Ovary (tissue), 9 donors: ENCODE measurements around the gene ENTPD1. TPM values are rescaled to one million over a fixed set of nuclear protein-coding genes. Genes with fewer than 3 reads are reported as not detected.
"Not testable (repeated sequence)": the region's sequence is repeated elsewhere in the genome, so short reads cannot be mapped to it uniquely, and the experiment has no call there.

ENCODE experiments used
- DNase-seq, 5 donors: peaks; one replicate each; pipeline ENCODE4 v3.0.0-alpha.2; 2019 to 2020
- H3K27ac ChIP-seq, 2 donors: fragments of 200-600 bp; one replicate each; pipeline versions ENCODE4 v1.5.1 to v1.8.0; 2019 to 2022
- H3K27me3 ChIP-seq: fragments of 200-600 bp; one replicate; pipeline ENCODE4 v1.8.0; 2022
- H3K36me3 ChIP-seq: fragments of 200-600 bp; sonication (generic); one replicate; pipeline ENCODE4 v1.5.1; 2019
- H3K4me1 ChIP-seq: one replicate; pipeline ENCODE4 v1.8.1; 2013; ENCODE audit warnings: mild to moderate bottlenecking, moderate library complexity; ENCODE audit not compliant: insufficient read depth
- H3K4me3 ChIP-seq: fragments of 200-600 bp; sonication (generic); one replicate; pipeline ENCODE4 v1.5.1; 2017
- H3K9me3 ChIP-seq, 2 donors: fragments of 200-600 bp in 1 of 2; sonication (generic) in 1 of 2; one replicate each; pipeline versions ENCODE4 v1.5.1 to v1.8.1; 2013 to 2019; ENCODE audit warnings: mild to moderate bottlenecking in 1 of 2, moderate library complexity in 1 of 2
- EP300 ChIP-seq: sonication (generic); formaldehyde crosslinking; IDR thresholded peaks from one replicate; pipeline ENCODE4 v1.6.1; 2017; ENCODE audit warnings: antibody characterized with exemption
- POLR2A ChIP-seq: fragments of 450-650 bp; IDR thresholded peaks from one replicate; pipeline ENCODE4 v1.6.1; 2017; ENCODE audit warnings: antibody characterized with exemption, mild to moderate bottlenecking, moderate library complexity
- WGBS, 3 donors: extraction: QIAGEN DNeasy Blood & Tissue Kit in 1 of 3; methylation state at CpG; one replicate each; pipeline versions ENCODE4 v1.1.5 to v1.1.7; 2013 to 2017; 5-methylcytosine and 5-hydroxymethylcytosine counted together
- intact Hi-C, 4 donors: fragments of 100-400 bp; cut with DNase I; formaldehyde crosslinking; loops; one replicate each; pipeline versions ENCODE4 v1.11.0 to v1.15.1; 2022 to 2023
- polyA plus RNA-seq, 2 donors: library from polyadenylated mRNA; stranded (reverse); fragments of 200-250 nt in 1 of 2; fragments of 350-450 nt in 1 of 2; fragmentation: Illumina TruSeq in 1 of 2; extraction: RNeasy Lipid Tissue Mini Kit (QIAGEN cat#74804) in 1 of 2; gene quantifications; one replicate each; pipeline ENCODE4 v1.2.3, GENCODE V29; 2013 to 2014
- total RNA-seq, 7 donors: library from RNA; depleted of rRNA in 2 of 7; stranded (reverse); fragments of >200 nt in 2 of 7; fragmentation: NEBNext Ultra II Directional in 3 of 7; extraction: Animal tissue kit (Norgen Biotek cat#: 25700) in 3 of 7; gene quantifications; one replicate each; pipeline versions ENCODE4 v1.1.0 to v1.2.4, GENCODE V29; 2016 to 2023
- TF ChIP-seq, protein P1 (sequence below), 3 donors: fragments of 450-650 bp in 2 of 3; fragments of 200-600 bp in 1 of 3; IDR thresholded peaks; one replicate each; pipeline versions ENCODE4 v1.5.1 to v1.8.0; 2016 to 2022; ENCODE audit warnings: antibody characterized with exemption in 3 of 3, mild to moderate bottlenecking in 1 of 3
- donor health status: DM: no; HTN: no; CAD: no; lungs with moderate emphysema.
- donor health status: DM: no; HTN: no; CAD: no.
- donor health status: Bipolar disorder and iron deficiency.
- donor health status: DM: yes; HTN: yes; CAD: no.
- donor health status: DM: no; HTN: no; CAD: no.
- donor health status: DM: yes; HTN: yes; CAD: no.

The ENTPD1 gene
- total and polyA plus RNA-seq, 9 donors: 3.0 to 51.5 (median 8.1) TPM

DNA sequence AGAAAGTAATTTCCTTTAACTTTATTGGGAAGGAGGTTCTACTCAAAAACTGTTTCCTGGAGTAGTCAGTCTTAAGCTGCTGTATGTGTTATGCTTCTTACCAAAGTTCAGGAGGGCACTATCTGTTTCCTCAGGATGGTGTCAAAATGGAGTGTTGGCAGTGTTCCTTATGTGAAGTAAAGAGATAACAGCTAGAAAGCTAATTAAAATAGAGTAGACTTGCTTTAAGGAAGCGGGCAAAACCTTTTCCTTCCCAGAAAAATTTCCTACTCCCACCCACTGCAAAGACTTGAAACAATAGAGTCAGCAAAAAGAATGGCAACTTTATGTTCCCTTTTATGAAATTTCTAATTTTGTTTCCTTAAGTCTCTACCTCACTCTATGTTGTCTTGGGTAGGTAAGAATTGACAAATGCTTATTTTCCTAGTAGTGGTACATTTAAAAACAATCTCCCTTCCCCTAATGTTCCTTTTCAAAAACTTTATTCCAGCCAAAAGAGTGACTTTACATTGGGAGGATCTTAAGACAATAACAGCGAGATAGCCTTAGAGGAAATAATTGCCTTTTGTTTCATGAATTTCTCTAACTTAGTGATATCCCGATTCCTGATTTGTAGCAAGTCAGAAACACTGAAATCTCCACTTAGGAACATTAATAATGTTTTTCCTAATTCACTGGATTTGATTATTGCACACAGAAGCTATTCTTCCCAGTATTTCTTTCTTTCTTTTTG is 26.5 kb upstream of the ENTPD1 start:
- TF ChIP-seq, protein P1, sequence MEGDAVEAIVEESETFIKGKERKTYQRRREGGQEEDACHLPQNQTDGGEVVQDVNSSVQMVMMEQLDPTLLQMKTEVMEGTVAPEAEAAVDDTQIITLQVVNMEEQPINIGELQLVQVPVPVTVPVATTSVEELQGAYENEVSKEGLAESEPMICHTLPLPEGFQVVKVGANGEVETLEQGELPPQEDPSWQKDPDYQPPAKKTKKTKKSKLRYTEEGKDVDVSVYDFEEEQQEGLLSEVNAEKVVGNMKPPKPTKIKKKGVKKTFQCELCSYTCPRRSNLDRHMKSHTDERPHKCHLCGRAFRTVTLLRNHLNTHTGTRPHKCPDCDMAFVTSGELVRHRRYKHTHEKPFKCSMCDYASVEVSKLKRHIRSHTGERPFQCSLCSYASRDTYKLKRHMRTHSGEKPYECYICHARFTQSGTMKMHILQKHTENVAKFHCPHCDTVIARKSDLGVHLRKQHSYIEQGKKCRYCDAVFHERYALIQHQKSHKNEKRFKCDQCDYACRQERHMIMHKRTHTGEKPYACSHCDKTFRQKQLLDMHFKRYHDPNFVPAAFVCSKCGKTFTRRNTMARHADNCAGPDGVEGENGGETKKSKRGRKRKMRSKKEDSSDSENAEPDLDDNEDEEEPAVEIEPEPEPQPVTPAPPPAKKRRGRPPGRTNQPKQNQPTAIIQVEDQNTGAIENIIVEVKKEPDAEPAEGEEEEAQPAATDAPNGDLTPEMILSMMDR (IDR thresholded peaks at IDR 0.05): no peak
- TF ChIP-seq EP300 (no peak), POLR2A (no peak)
- 31 to 41% (median 40%) methylated on average over 3 of the region's 3 CpGs for WGBS, 3 donors
- intact Hi-C loops: no loop called here
- Histone ChIP-seq H3K4me3 (no peak overlapping the region), H3K9me3 (peaks cover 0 to 5% of the 10 kb centered on the region in 2 donors), H3K36me3 (no peaks in the 10 kb centered on the region), H3K27me3 (no peaks in the 10 kb centered on the region), H3K4me1 (no peaks in the 10 kb centered on the region), H3K27ac (no peak overlapping the region)
- no peak for DNase-seq

DNA sequence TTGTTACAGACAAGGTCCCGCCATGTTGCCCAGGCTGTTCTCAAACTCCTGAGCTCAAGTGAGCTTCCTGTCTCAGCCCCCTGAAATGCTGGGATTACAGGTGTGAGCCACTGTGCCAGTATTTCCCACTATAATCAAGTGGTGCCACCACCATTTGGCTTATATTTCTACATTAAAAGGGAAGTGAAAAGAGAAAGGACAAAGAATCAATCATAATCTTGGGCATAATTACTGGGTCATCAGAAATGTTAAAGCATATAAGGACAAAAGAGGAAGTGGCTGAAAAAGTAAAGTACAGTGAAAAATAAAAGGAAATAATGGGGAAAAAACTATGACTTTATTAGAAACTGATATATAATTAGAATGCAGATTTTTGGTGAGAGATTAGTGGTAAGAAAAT is 25.7 kb upstream of the ENTPD1 start:
- no peak for DNase-seq
- WGBS, 3 donors: 64 to 85% (median 79%) methylated on average over 1 of the region's 1 CpG
- H3K9me3 ChIP-seq: peaks cover 0 to 3% of the 10 kb centered on the region in 2 donors
- no peaks in the 10 kb centered on the region for H3K36me3 ChIP-seq
- intact Hi-C loops: no loop called here
- H3K4me3 ChIP-seq: no peak overlapping the region
- H3K4me1 ChIP-seq: no peaks in the 10 kb centered on the region
- no peaks in the 10 kb centered on the region for H3K27me3 ChIP-seq
- H3K27ac ChIP-seq: no peak overlapping the region
- TF ChIP-seq EP300 (no peak), POLR2A (no peak)
- TF ChIP-seq, protein P1 (IDR thresholded peaks at IDR 0.05): no peak

DNA sequence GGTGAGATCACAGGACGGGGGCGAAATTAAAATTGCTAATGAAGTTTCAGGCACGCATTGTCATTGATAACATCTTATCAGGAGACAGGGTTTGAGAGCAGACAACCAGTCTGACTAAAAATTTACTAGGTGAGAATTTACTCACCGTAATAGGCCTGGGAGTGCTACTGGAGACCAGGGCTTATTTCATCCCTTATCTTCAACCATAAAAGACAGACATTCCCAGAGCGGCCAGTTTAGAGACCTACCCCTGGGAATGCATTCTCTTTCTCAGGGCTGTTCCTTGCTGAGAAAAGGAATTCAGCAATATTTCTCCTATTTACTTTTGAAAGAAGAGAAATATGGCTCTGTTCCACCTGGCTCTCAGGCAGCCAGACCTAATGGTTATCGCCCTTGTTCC is 23.1 kb upstream of the ENTPD1 start:
- H3K27ac ChIP-seq, H3K27me3 ChIP-seq, intact Hi-C loops, H3K9me3 ChIP-seq, H3K4me3 ChIP-seq, H3K4me1 ChIP-seq, DNase-seq, H3K36me3 ChIP-seq: not testable (repeated sequence)
- WGBS, 3 donors: 89 to 95% (median 93%) methylated on average over 6 of the region's 6 CpGs

DNA sequence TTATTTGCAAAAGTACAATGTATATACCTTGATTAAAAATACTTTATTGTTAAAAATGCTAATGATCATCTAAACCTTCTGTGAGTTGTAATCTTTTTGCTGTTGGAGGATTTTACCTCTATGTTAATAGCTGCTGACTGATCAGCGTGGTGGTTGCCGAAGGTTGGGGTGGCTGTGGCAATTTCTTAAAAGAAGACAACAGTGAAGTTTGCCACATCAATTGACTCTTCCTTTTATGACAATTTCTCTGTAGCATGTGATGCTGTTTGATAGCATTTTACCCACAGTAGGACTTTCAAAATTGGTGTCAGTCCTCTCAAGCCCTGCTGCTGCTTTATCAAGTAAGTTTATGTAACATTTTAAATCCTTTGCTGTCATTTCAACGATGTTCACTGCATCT is 16.9 kb upstream of the ENTPD1 start:
- Histone ChIP-seq H3K27ac (no peak overlapping the region), H3K9me3 (no peaks in the 10 kb centered on the region), H3K4me3 (no peak overlapping the region), H3K4me1 (no peaks in the 10 kb centered on the region), H3K27me3 (no peaks in the 10 kb centered on the region), H3K36me3 (no peaks in the 10 kb centered on the region)
- TF ChIP-seq POLR2A: no peak
- TF ChIP-seq, protein P1 (IDR thresholded peaks at IDR 0.05): no peak
- TF ChIP-seq EP300: no peak
- DNase-seq: no peak
- intact Hi-C loops: no loop called here
- 86 to 95% (median 88%) methylated on average over 3 of the region's 3 CpGs for WGBS, 3 donors

DNA sequence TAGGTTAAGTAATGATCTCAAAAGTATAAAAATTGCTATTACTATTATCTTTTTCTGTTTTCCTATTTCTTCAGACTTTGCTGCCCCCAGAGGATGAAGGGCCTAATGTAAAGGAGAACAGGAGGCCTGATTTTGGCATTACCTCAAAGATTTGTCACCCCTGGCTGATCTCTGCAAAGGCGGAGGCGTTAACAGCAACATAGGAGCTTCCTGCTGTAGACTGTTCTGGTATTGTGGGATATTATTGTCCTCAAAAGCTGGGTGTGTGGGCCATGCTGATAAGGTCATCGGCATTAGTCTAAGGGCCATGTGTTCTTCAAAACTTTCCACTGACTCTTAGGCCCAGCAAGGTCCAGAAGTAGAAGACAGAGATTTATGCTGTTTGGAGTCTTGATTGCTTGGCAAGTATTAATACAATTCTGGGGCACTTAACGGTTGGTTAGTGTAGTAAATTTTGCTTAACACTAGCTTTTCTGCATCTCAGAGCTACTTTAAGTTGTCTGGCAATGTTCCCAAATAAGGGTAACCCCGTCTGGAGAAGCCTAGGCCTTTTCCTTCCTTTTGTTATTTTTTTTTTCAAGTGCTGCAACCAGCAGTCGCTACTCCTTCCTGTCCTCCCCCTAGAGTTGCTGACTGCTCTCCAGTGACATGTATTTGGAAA is 14.0 kb upstream of the ENTPD1 start:
- TF ChIP-seq, protein P1 (IDR thresholded peaks at IDR 0.05): no peak
- TF ChIP-seq POLR2A (no peak), EP300 (no peak)
- WGBS, 3 donors: 12 to 21% (median 14%) methylated on average over 6 of the region's 6 CpGs
- Histone ChIP-seq H3K9me3 (no peaks in the 10 kb centered on the region), H3K27ac (no peak overlapping the region), H3K36me3 (no peaks in the 10 kb centered on the region), H3K27me3 (no peaks in the 10 kb centered on the region), H3K4me1 (no peaks in the 10 kb centered on the region), H3K4me3 (no peak overlapping the region)
- peak in 1 of 5 donors; percentile 23 for DNase-seq
- intact Hi-C loops: no loop called here
